ENCODE measurements around the gene SF1.
A peak's percentile ranks its signal among the peaks of the same experiment; 100 is the strongest.
"Not testable (repeated sequence)": the region's sequence is repeated elsewhere in the genome, so short reads cannot be mapped to it uniquely, and the experiment has no call there.

SF1 gene

GRCh38 chr11:64826062-64826461, 47.7 kb upstream of the SF1 start:
- Histone ChIP-seq H2AFZ (ENCODE audit: low read length) (no peak overlapping the region), H2BK12ac (ENCODE audit: low read length) (no peak overlapping the region), H3K4ac (ENCODE audit: low read length) (no peak overlapping the region), H3K4me3 (ENCODE audit: low read length in 2 of 2) (peak overlapping the region in 1 of 2 donors; percentile 15), H3K9ac (ENCODE audit: low read depth, low read length, poor library complexity) (peak overlapping the region; percentile 30), H3K4me2 (ENCODE audit: insufficient read depth, low read length, poor library complexity, severe bottlenecking) (no peak overlapping the region), H4K8ac (ENCODE audit: low read depth, low read length) (no peak overlapping the region), H3K27ac (replicated peaks; ENCODE audit: low read length) (no peak overlapping the region), H3K14ac (ENCODE audit: low read length) (no peak overlapping the region), H2BK120ac (ENCODE audit: low read depth, low read length) (peak overlapping the region; percentile 54), H3K23ac (ENCODE audit: low read depth, low read length, poor library complexity) (no peak overlapping the region), H3K9me3 (replicated peaks in 1 of 2; ENCODE audit: control insufficient read depth in 2 of 2, insufficient read depth in 1 of 2, low read depth in 1 of 2, low read length in 2 of 2) (no peaks in the 10 kb centered on the region), H3K4me1 (ENCODE audit: control insufficient read depth in 2 of 2, insufficient read depth in 1 of 2, low read depth in 1 of 2, low read length in 2 of 2) (peaks cover 0 to 1% of the 10 kb centered on the region in 2 donors), H3K79me1 (ENCODE audit: low read depth, low read length) (no peaks in the 10 kb centered on the region), H3K36me3 (replicated peaks in 1 of 2; ENCODE audit: control insufficient read depth in 2 of 2, insufficient read depth in 2 of 2, low read length in 2 of 2) (no peaks in the 10 kb centered on the region), H2BK15ac (ENCODE audit: low read length) (no peak overlapping the region), H3K27me3 (ENCODE audit: control insufficient read depth in 3 of 3, insufficient read depth in 3 of 3, low read depth in 1 of 3, low read length in 3 of 3) (peaks cover 0 to 3% (median 0%) of the 10 kb centered on the region in 3 experiments), H2AK5ac (ENCODE audit: low read depth, low read length) (peak overlapping the region; percentile 38), H3K18ac (ENCODE audit: low read length) (no peak overlapping the region), H2BK5ac (ENCODE audit: low read length) (no peak overlapping the region), H4K91ac (ENCODE audit: low read depth, low read length, poor library complexity) (no peak overlapping the region)
- no CpG with 5 or more reads among the region's 7 CpGs for WGBS, 2 donors (ENCODE audit: extremely low coverage in 2 of 2, insufficient read length in 2 of 2, insufficient replicate concordance in 1 of 2)
- DNase-seq (ENCODE audit: low spot score): no peak

DNA sequence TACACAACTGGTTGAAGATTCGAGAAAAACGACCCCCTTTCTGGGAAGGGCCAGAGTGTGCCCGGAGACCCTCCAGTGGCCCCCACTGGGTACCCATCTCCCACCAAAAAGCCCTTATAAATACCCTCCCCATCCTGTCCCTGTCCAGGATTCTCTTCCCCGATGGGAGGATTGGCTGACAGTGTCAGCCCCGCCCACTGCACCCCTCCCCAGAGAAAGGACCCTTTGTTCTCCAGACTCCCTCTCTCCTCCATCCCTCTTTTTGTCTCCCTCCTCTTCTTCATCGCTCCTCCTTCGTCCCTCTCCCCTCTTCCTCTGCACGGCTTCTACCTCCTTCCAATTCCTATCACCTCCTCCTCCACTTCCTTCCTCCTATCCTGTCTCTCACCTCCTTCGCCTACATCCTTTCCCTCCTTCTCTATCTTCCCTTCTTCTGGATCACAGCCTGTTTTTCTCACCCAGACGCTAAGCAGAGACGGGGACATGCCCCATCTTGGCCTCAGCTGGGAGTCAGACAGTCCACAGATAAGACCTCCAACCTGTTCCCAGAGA, 45.3 kb upstream of the SF1 start:
- no peak overlapping the region for H3K14ac ChIP-seq (ENCODE audit: low read length)
- no peak overlapping the region for H3K9ac ChIP-seq (ENCODE audit: low read depth, low read length, poor library complexity)
- H2AK5ac ChIP-seq (ENCODE audit: low read depth, low read length): no peak overlapping the region
- H3K4me2 ChIP-seq (ENCODE audit: insufficient read depth, low read length, poor library complexity, severe bottlenecking): no peak overlapping the region
- H3K4ac ChIP-seq (ENCODE audit: low read length): no peak overlapping the region
- H3K79me1 ChIP-seq (ENCODE audit: low read depth, low read length): no peaks in the 10 kb centered on the region
- H4K91ac ChIP-seq (ENCODE audit: low read depth, low read length, poor library complexity): no peak overlapping the region
- no peak overlapping the region for H2BK5ac ChIP-seq (ENCODE audit: low read length)
- H3K4me1 ChIP-seq (ENCODE audit: control insufficient read depth in 2 of 2, insufficient read depth in 1 of 2, low read depth in 1 of 2, low read length in 2 of 2): no peaks in the 10 kb centered on the region
- H3K4me3 ChIP-seq (ENCODE audit: low read length in 2 of 2): no peak overlapping the region
- no peak overlapping the region for H2BK12ac ChIP-seq (ENCODE audit: low read length)
- H3K18ac ChIP-seq (ENCODE audit: low read length): no peak overlapping the region
- H3K23ac ChIP-seq (ENCODE audit: low read depth, low read length, poor library complexity): no peak overlapping the region
- no peak overlapping the region for H2BK15ac ChIP-seq (ENCODE audit: low read length)
- no peak overlapping the region for H2BK120ac ChIP-seq (ENCODE audit: low read depth, low read length)
- no peaks in the 10 kb centered on the region for H3K9me3 ChIP-seq (replicated peaks in 1 of 2; ENCODE audit: control insufficient read depth in 2 of 2, insufficient read depth in 1 of 2, low read depth in 1 of 2, low read length in 2 of 2)
- no peak for DNase-seq (ENCODE audit: low spot score)
- no peak overlapping the region for H3K27ac ChIP-seq (replicated peaks; ENCODE audit: low read length)
- 90% methylated on average over 2 of the region's 11 CpGs; no CpG with 5 or more reads in 1 of the 2 donors for WGBS, 2 donors (ENCODE audit: extremely low coverage in 2 of 2, insufficient read length in 2 of 2, insufficient replicate concordance in 1 of 2)
- H3K27me3 ChIP-seq (ENCODE audit: control insufficient read depth in 3 of 3, insufficient read depth in 3 of 3, low read depth in 1 of 3, low read length in 3 of 3): peaks cover 0 to 3% (median 0%) of the 10 kb centered on the region in 3 experiments
- H2AFZ ChIP-seq (ENCODE audit: low read length): no peak overlapping the region
- H4K8ac ChIP-seq (ENCODE audit: low read depth, low read length): no peak overlapping the region
- H3K36me3 ChIP-seq (replicated peaks in 1 of 2; ENCODE audit: control insufficient read depth in 2 of 2, insufficient read depth in 2 of 2, low read length in 2 of 2): no peaks in the 10 kb centered on the region

GRCh38 chr11:64817476-64817875, 39.1 kb upstream of the SF1 start:
- H3K4ac ChIP-seq (ENCODE audit: low read length): no peak overlapping the region
- WGBS, 2 donors (ENCODE audit: extremely low coverage in 2 of 2, insufficient read length in 2 of 2, insufficient replicate concordance in 1 of 2): no CpG with 5 or more reads among the region's 3 CpGs
- no peaks in the 10 kb centered on the region for H3K36me3 ChIP-seq (replicated peaks in 1 of 2; ENCODE audit: control insufficient read depth in 2 of 2, insufficient read depth in 2 of 2, low read length in 2 of 2)
- H3K27ac ChIP-seq (replicated peaks; ENCODE audit: low read length): no peak overlapping the region
- H2BK15ac ChIP-seq (ENCODE audit: low read length): no peak overlapping the region
- H3K23ac ChIP-seq (ENCODE audit: low read depth, low read length, poor library complexity): no peak overlapping the region
- no peak overlapping the region for H2AFZ ChIP-seq (ENCODE audit: low read length)
- H3K4me1 ChIP-seq (ENCODE audit: control insufficient read depth in 2 of 2, insufficient read depth in 1 of 2, low read depth in 1 of 2, low read length in 2 of 2): no peaks in the 10 kb centered on the region
- no peak overlapping the region for H2BK5ac ChIP-seq (ENCODE audit: low read length)
- H3K4me3 ChIP-seq (ENCODE audit: low read length in 2 of 2): no peak overlapping the region
- peak overlapping the region; percentile 40 for H2AK5ac ChIP-seq (ENCODE audit: low read depth, low read length)
- H3K14ac ChIP-seq (ENCODE audit: low read length): no peak overlapping the region
- no peak for DNase-seq (ENCODE audit: low spot score)
- H3K9me3 ChIP-seq (replicated peaks in 1 of 2; ENCODE audit: control insufficient read depth in 2 of 2, insufficient read depth in 1 of 2, low read depth in 1 of 2, low read length in 2 of 2): no peaks in the 10 kb centered on the region
- no peak overlapping the region for H3K4me2 ChIP-seq (ENCODE audit: insufficient read depth, low read length, poor library complexity, severe bottlenecking)
- no peak overlapping the region for H4K91ac ChIP-seq (ENCODE audit: low read depth, low read length, poor library complexity)
- H3K9ac ChIP-seq (ENCODE audit: low read depth, low read length, poor library complexity): no peak overlapping the region
- H2BK12ac ChIP-seq (ENCODE audit: low read length): no peak overlapping the region
- no peaks in the 10 kb centered on the region for H3K79me1 ChIP-seq (ENCODE audit: low read depth, low read length)
- no peak overlapping the region for H4K8ac ChIP-seq (ENCODE audit: low read depth, low read length)
- H3K18ac ChIP-seq (ENCODE audit: low read length): no peak overlapping the region
- H3K27me3 ChIP-seq (ENCODE audit: control insufficient read depth in 3 of 3, insufficient read depth in 3 of 3, low read depth in 1 of 3, low read length in 3 of 3): peaks cover 0 to 7% (median 0%) of the 10 kb centered on the region in 3 experiments
- H2BK120ac ChIP-seq (ENCODE audit: low read depth, low read length): no peak overlapping the region

DNA sequence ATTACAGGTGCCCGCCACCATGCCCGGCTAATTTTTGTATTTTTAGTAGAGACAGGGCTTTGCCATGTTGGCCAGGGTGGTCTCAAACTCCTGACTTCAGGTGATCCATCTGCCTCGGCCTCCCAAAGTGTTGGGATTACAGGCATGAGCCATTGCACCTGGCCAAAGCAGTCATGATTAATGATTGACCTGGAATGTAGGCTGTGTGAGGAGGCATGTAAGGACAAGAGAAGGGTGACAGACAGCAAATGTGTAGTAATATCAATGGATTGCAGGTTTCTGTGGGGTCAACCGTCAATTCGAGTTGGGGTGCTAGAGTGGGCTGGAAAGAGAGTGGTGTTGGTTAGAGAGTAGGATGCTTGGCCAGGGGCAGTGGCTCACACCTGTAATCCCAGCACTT, 37.1 kb upstream of the SF1 start:
- H3K14ac ChIP-seq (ENCODE audit: low read length): not testable (repeated sequence)

More for the DNA sequence above, 37.1 kb upstream of the SF1 start:
- H2BK120ac ChIP-seq (ENCODE audit: low read depth, low read length); H4K91ac ChIP-seq (ENCODE audit: low read depth, low read length, poor library complexity); H3K27ac ChIP-seq (replicated peaks; ENCODE audit: low read length); H2AK5ac ChIP-seq (ENCODE audit: low read depth, low read length); H3K9ac ChIP-seq (ENCODE audit: low read depth, low read length, poor library complexity); H3K79me1 ChIP-seq (ENCODE audit: low read depth, low read length); H3K9me3 ChIP-seq (replicated peaks in 1 of 2; ENCODE audit: control insufficient read depth in 2 of 2, insufficient read depth in 1 of 2, low read depth in 1 of 2, low read length in 2 of 2); DNase-seq (ENCODE audit: low spot score); H3K27me3 ChIP-seq (ENCODE audit: control insufficient read depth in 3 of 3, insufficient read depth in 3 of 3, low read depth in 1 of 3, low read length in 3 of 3); H4K8ac ChIP-seq (ENCODE audit: low read depth, low read length); H2BK12ac ChIP-seq (ENCODE audit: low read length); H3K4me3 ChIP-seq (ENCODE audit: low read length in 2 of 2); H2BK5ac ChIP-seq (ENCODE audit: low read length); H3K4me1 ChIP-seq (ENCODE audit: control insufficient read depth in 2 of 2, insufficient read depth in 1 of 2, low read depth in 1 of 2, low read length in 2 of 2); H3K4me2 ChIP-seq (ENCODE audit: insufficient read depth, low read length, poor library complexity, severe bottlenecking); H2BK15ac ChIP-seq (ENCODE audit: low read length); H3K23ac ChIP-seq (ENCODE audit: low read depth, low read length, poor library complexity); H3K36me3 ChIP-seq (replicated peaks in 1 of 2; ENCODE audit: control insufficient read depth in 2 of 2, insufficient read depth in 2 of 2, low read length in 2 of 2); H2AFZ ChIP-seq (ENCODE audit: low read length); H3K4ac ChIP-seq (ENCODE audit: low read length); H3K18ac ChIP-seq (ENCODE audit: low read length): not testable (repeated sequence)
- WGBS, 2 donors (ENCODE audit: extremely low coverage in 2 of 2, insufficient read length in 2 of 2, insufficient replicate concordance in 1 of 2): no CpG with 5 or more reads among the region's 5 CpGs
